Neuronal stem cell (in vitro differentiated cells): ENCODE data around the gene FCHSD2.

Experiments used
- DNase-seq: peaks from one replicate; pipeline ENCODE4 v3.0.0-alpha.2; 2013; ENCODE audit warnings: low spot score
- H2AFZ ChIP-seq: one replicate; pipeline ENCODE4 v1.6.1; 2013; ENCODE audit warnings: mild to moderate bottlenecking, low read length, inconsistent platforms
- H2AK5ac ChIP-seq: 2 replicates; pipeline ENCODE4 v1.6.1; 2013; ENCODE audit warnings: low read depth, mild to moderate bottlenecking, inconsistent platforms, low read length, moderate library complexity, mixed read lengths
- H2BK120ac ChIP-seq: 2 replicates; pipeline ENCODE4 v1.6.1; 2013; ENCODE audit warnings: low read depth, mild to moderate bottlenecking, inconsistent platforms, low read length, moderate library complexity, mixed read lengths
- H2BK12ac ChIP-seq: one replicate; pipeline ENCODE4 v1.6.1; 2013; ENCODE audit warnings: low read length, inconsistent platforms
- H2BK15ac ChIP-seq: 2 replicates; pipeline ENCODE4 v1.6.1; 2013; ENCODE audit warnings: mild to moderate bottlenecking, low read length, inconsistent platforms, mixed read lengths
- H2BK5ac ChIP-seq: one replicate; pipeline ENCODE4 v1.6.1; 2013; ENCODE audit warnings: inconsistent platforms, mild to moderate bottlenecking, low read length, moderate library complexity
- H3K14ac ChIP-seq: one replicate; pipeline ENCODE4 v1.6.1; 2013; ENCODE audit warnings: low read length, inconsistent platforms
- H3K18ac ChIP-seq: 2 replicates; pipeline ENCODE4 v1.6.1; 2013; ENCODE audit warnings: low read length, inconsistent platforms
- H3K23ac ChIP-seq: 2 replicates; pipeline ENCODE4 v1.6.1; 2013; ENCODE audit warnings: low read depth, mild to moderate bottlenecking, mixed read lengths, low read length, inconsistent platforms; ENCODE audit not compliant: poor library complexity
- H3K27ac ChIP-seq: replicated peaks from 3 replicates; pipeline ENCODE4 v1.5.1; 2013; ENCODE audit warnings: low read length, inconsistent platforms
- H3K27me3 ChIP-seq, 3 experiments: 2 replicates each; pipeline ENCODE4 v1.6.1; 2013; ENCODE audit warnings: low read length in 3 of 3, mild to moderate bottlenecking in 2 of 3, inconsistent platforms in 1 of 3, low read depth in 1 of 3, mixed read lengths in 1 of 3, moderate library complexity in 1 of 3; ENCODE audit not compliant: control insufficient read depth in 3 of 3, insufficient read depth in 3 of 3
- H3K36me3 ChIP-seq, 2 donors: replicated peaks in 1 of 2; 2 replicates each; pipeline ENCODE4 v1.6.1; 2013; ENCODE audit warnings: low read length in 2 of 2; ENCODE audit not compliant: control insufficient read depth in 2 of 2, insufficient read depth in 2 of 2
- H3K4ac ChIP-seq: 2 replicates; pipeline ENCODE4 v1.6.1; 2013; ENCODE audit warnings: inconsistent platforms, mild to moderate bottlenecking, low read length, moderate library complexity
- H3K4me1 ChIP-seq, 2 donors: 1 replicate in 1 of 2; 2 replicates in 1 of 2; pipeline ENCODE4 v1.6.1; 2013; ENCODE audit warnings: low read length in 2 of 2, low read depth in 1 of 2; ENCODE audit not compliant: control insufficient read depth in 2 of 2, insufficient read depth in 1 of 2
- H3K4me2 ChIP-seq: one replicate; pipeline ENCODE4 v1.6.1; 2013; ENCODE audit warnings: mild to moderate bottlenecking, low read length, inconsistent platforms; ENCODE audit not compliant: insufficient read depth, poor library complexity, severe bottlenecking
- H3K4me3 ChIP-seq, 2 donors: 2 replicates each; pipeline ENCODE4 v1.5.1; 2013; ENCODE audit warnings: low read length in 2 of 2, mild to moderate bottlenecking in 2 of 2, inconsistent platforms in 1 of 2, moderate library complexity in 1 of 2
- H3K79me1 ChIP-seq: one replicate; pipeline ENCODE4 v1.6.1; 2013; ENCODE audit warnings: low read depth, mild to moderate bottlenecking, inconsistent platforms, low read length, moderate library complexity
- H3K9ac ChIP-seq: one replicate; pipeline ENCODE4 v1.6.1; 2013; ENCODE audit warnings: mild to moderate bottlenecking, low read depth, low read length, inconsistent platforms; ENCODE audit not compliant: poor library complexity
- H3K9me3 ChIP-seq, 2 donors: replicated peaks in 1 of 2; 2 replicates each; pipeline versions ENCODE3 to v1.6.1; 2013; ENCODE audit warnings: low read length in 2 of 2, mild to moderate bottlenecking in 2 of 2, inconsistent platforms in 1 of 2, low read depth in 1 of 2, mixed read lengths in 1 of 2, moderate library complexity in 1 of 2; ENCODE audit not compliant: control insufficient read depth in 2 of 2, insufficient read depth in 1 of 2
- H4K8ac ChIP-seq: one replicate; pipeline ENCODE4 v1.6.1; 2013; ENCODE audit warnings: low read depth, mild to moderate bottlenecking, inconsistent platforms, low read length, moderate library complexity
- H4K91ac ChIP-seq: one replicate; pipeline ENCODE4 v1.6.1; 2013; ENCODE audit warnings: low read length, low read depth, mild to moderate bottlenecking, inconsistent platforms; ENCODE audit not compliant: poor library complexity
- WGBS, 2 donors: extraction: QIAGEN DNeasy Blood & Tissue Kit; methylation state at CpG; one replicate each; pipeline ENCODE4 v1.1.7; 2013; ENCODE audit warnings: missing lambda C conversion rate in 2 of 2, mixed read lengths in 1 of 2; ENCODE audit not compliant: insufficient read length in 2 of 2, insufficient replicate concordance in 1 of 2; ENCODE audit errors: extremely low coverage in 2 of 2; 5-methylcytosine and 5-hydroxymethylcytosine counted together

FCHSD2 gene

GRCh38 chr11:72969894-72970335 lies 172.2 kb downstream of the FCHSD2 start:
- H3K18ac ChIP-seq = no peak overlapping the region
- H3K4me1 ChIP-seq = no peaks in the 10 kb centered on the region
- H3K14ac ChIP-seq = no peak overlapping the region
- no peak overlapping the region for H2BK5ac ChIP-seq
- H2BK15ac ChIP-seq = no peak overlapping the region
- H2BK120ac ChIP-seq = no peak overlapping the region
- no peak overlapping the region for H3K9ac ChIP-seq
- no peak overlapping the region for H2BK12ac ChIP-seq
- no peaks in the 10 kb centered on the region for H3K79me1 ChIP-seq
- H3K23ac ChIP-seq = no peak overlapping the region
- no peak overlapping the region for H4K8ac ChIP-seq
- no peak overlapping the region for H4K91ac ChIP-seq
- H3K27ac ChIP-seq = no peak overlapping the region
- H3K4me3 ChIP-seq = no peak overlapping the region
- H2AK5ac ChIP-seq = no peak overlapping the region
- H3K27me3 ChIP-seq = no peaks in the 10 kb centered on the region
- H3K36me3 ChIP-seq = peaks cover 0 to 12% of the 10 kb centered on the region in 2 donors
- DNase-seq = no peak
- H3K9me3 ChIP-seq = peaks cover 0 to 3% of the 10 kb centered on the region in 2 donors
- no peak overlapping the region for H3K4me2 ChIP-seq
- no peak overlapping the region for H3K4ac ChIP-seq
- no peak overlapping the region for H2AFZ ChIP-seq

DNA sequence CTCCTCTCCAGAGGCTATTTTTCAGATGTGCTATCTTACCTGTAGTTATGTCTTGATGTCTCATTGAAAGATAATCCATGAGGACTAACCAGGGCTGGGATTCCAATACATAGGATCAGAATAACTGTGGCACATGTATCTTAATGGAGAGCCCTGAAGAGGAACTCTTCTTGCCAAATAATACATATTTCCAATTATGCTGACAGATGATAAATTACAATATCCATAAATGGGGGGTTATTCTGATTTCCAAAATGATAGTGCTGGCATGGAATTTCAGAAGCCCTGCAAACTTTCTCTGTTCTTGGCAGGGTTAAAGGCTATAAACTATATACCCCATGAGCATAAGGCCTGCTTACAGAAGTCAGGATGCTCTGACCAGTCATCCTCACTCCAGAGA lies 173.7 kb downstream of the FCHSD2 start:
- H4K8ac ChIP-seq = no peak overlapping the region
- no peak overlapping the region for H3K23ac ChIP-seq

GRCh38 chr11:72965672-72966071 lies 176.4 kb downstream of the FCHSD2 start:
- WGBS, 2 donors = no CpG with 5 or more reads among the region's 1 CpG
- Histone ChIP-seq H4K91ac (no peak overlapping the region), H2BK12ac (no peak overlapping the region), H3K18ac (no peak overlapping the region), H2AFZ (no peak overlapping the region), H4K8ac (no peak overlapping the region), H3K4ac (no peak overlapping the region), H3K27ac (no peak overlapping the region), H2BK15ac (no peak overlapping the region), H3K9me3 (no peaks in the 10 kb centered on the region), H3K79me1 (no peaks in the 10 kb centered on the region), H3K9ac (no peak overlapping the region), H3K23ac (no peak overlapping the region), H3K4me2 (no peak overlapping the region), H3K36me3 (peaks cover 0 to 5% of the 10 kb centered on the region in 2 donors), H2AK5ac (no peak overlapping the region), H2BK120ac (no peak overlapping the region), H3K14ac (no peak overlapping the region), H2BK5ac (no peak overlapping the region), H3K4me3 (no peak overlapping the region), H3K4me1 (peaks cover 0 to 2% of the 10 kb centered on the region in 2 donors), H3K27me3 (no peaks in the 10 kb centered on the region)
- no peak for DNase-seq

More for the DNA sequence above, 173.7 kb downstream of the FCHSD2 start:
- Histone ChIP-seq H3K4me2 (no peak overlapping the region), H3K4ac (no peak overlapping the region), H2BK15ac (no peak overlapping the region), H3K9me3 (no peaks in the 10 kb centered on the region), H3K18ac (no peak overlapping the region), H3K36me3 (peaks cover 0 to 8% of the 10 kb centered on the region in 2 donors), H2BK5ac (no peak overlapping the region), H4K91ac (no peak overlapping the region), H2BK12ac (no peak overlapping the region), H3K9ac (no peak overlapping the region), H3K27me3 (no peaks in the 10 kb centered on the region), H3K27ac (no peak overlapping the region), H2BK120ac (no peak overlapping the region), H3K4me3 (no peak overlapping the region), H3K79me1 (no peaks in the 10 kb centered on the region), H3K4me1 (peaks cover 0 to 2% of the 10 kb centered on the region in 2 donors), H3K14ac (no peak overlapping the region), H2AFZ (no peak overlapping the region), H2AK5ac (no peak overlapping the region)
- no peak for DNase-seq

DNA sequence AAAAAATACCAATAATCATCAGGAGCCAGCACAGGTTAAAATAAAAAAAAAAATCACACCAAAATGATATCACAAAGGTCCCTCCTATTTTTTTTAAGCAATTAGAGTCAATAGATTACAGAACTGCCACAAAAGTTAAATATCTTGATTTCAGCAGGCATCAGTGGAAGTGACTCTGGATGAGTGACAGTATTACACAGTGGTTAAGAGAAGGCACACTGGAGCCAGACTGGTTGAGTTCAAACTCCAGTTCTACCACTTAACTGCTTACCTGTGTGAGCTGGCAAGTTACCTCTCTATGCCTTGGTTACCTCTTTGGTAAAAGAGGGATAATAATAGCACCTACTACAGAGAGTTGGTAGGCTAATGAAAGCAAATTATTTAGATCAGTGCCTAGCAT lies 179.4 kb downstream of the FCHSD2 start:
- Histone ChIP-seq H4K91ac (no peak overlapping the region), H2AK5ac (no peak overlapping the region), H3K4me2 (no peak overlapping the region), H3K18ac (no peak overlapping the region), H3K4me3 (no peak overlapping the region), H2BK15ac (no peak overlapping the region), H3K27ac (no peak overlapping the region), H2BK120ac (no peak overlapping the region), H3K4me1 (peaks cover 0 to 2% of the 10 kb centered on the region in 2 donors), H2BK12ac (no peak overlapping the region), H4K8ac (no peak overlapping the region), H3K23ac (no peak overlapping the region), H2AFZ (no peak overlapping the region), H3K9ac (no peak overlapping the region), H3K36me3 (peaks cover 0 to 5% of the 10 kb centered on the region in 2 donors), H2BK5ac (no peak overlapping the region), H3K14ac (no peak overlapping the region), H3K4ac (no peak overlapping the region), H3K27me3 (no peaks in the 10 kb centered on the region), H3K79me1 (no peaks in the 10 kb centered on the region), H3K9me3 (no peaks in the 10 kb centered on the region)
- DNase-seq = no peak
